A549 (cell line): ENCODE data around the gene CYP8B1.

Source experiments
- CBX8 ChIP-seq: fragments of 200-600 bp; sonication (generic); IDR thresholded peaks from 2 replicates; pipeline ENCODE4 v1.6.1; 2016
- CTCF ChIP-seq: fragments of >200 bp; sonication (Bioruptor Twin); formaldehyde crosslinking; IDR thresholded peaks from 3 replicates; pipeline ENCODE4 v1.5.1; 2016
- EHMT2 ChIP-seq: fragments of 200-600 bp; sonication (generic); IDR thresholded peaks from 2 replicates; pipeline ENCODE4 v1.6.1; 2016; ENCODE audit warnings: antibody characterized with exemption, low read depth, mild to moderate bottlenecking, moderate library complexity
- ESRRA ChIP-seq: fragments of 150-350 bp; IDR thresholded peaks from 2 replicates; pipeline ENCODE4 v1.6.1; 2014; ENCODE audit warnings: mild to moderate bottlenecking, low read length, borderline replicate concordance
- MAZ ChIP-seq: fragments of 150-350 bp; IDR thresholded peaks from 2 replicates; pipeline ENCODE4 v1.6.1; 2014; ENCODE audit warnings: antibody characterized with exemption, low read depth, low read length, borderline replicate concordance
- PHF8 ChIP-seq: fragments of 200-600 bp; sonication (generic); IDR thresholded peaks from 2 replicates; pipeline ENCODE4 v1.6.1; 2016; ENCODE audit warnings: low read depth, mild to moderate bottlenecking, antibody characterized with exemption, moderate library complexity, borderline replicate concordance
- POLR2A ChIP-seq: IDR thresholded peaks from 2 replicates; pipeline ENCODE4 v1.6.1; 2012; ENCODE audit warnings: mild to moderate bottlenecking, low read length
- POLR2AphosphoS2 ChIP-seq: conservative IDR thresholded peaks from 2 replicates; pipeline ENCODE4 v1.6.1; 2012; ENCODE audit warnings: low read length, improper control_type of control experiment, inconsistent platforms
- REST ChIP-seq: fragments of 200-600 bp; sonication (generic); IDR thresholded peaks from 2 replicates; pipeline ENCODE4 v1.6.1; 2016; ENCODE audit warnings: antibody characterized with exemption, mild to moderate bottlenecking, moderate library complexity
- RFX5 ChIP-seq: fragments of 450-650 bp; IDR thresholded peaks from 2 replicates; pipeline ENCODE4 v1.7.1; 2014; ENCODE audit warnings: antibody characterized with exemption, mild to moderate bottlenecking, moderate library complexity
- USF2 ChIP-seq: fragments of 450-650 bp; IDR thresholded peaks from 2 replicates; pipeline ENCODE4 v1.6.1; 2014; ENCODE audit warnings: antibody characterized with exemption
- TF ChIP-seq, protein P1 (sequence below): IDR thresholded peaks from 2 replicates; pipeline ENCODE4 v1.6.1; 2012

- TF ChIP-seq EHMT2 (no peak), CTCF (no peak), ESRRA (no peak), REST (no peak), PHF8 (no peak), USF2 (no peak), MAZ (no peak), POLR2A (no peak), CBX8 (no peak), POLR2AphosphoS2 (no peak), RFX5 (no peak)
- TF ChIP-seq, protein P1, sequence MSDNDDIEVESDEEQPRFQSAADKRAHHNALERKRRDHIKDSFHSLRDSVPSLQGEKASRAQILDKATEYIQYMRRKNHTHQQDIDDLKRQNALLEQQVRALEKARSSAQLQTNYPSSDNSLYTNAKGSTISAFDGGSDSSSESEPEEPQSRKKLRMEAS = no peak
These were observed 37.1 kb downstream of the CYP8B1 start for GRCh38 chr3:42838571-42838970.
